HG02798 (cell line): ENCODE results near the gene ECPAS.
"Not testable (repeated sequence)": the region's sequence is repeated elsewhere in the genome, so short reads cannot be mapped to it uniquely, and the experiment has no call there.

Experiments
- ATAC-seq: cut with Tn5 transposase; IDR thresholded peaks from one replicate; pipeline ENCODE4 v1.9.1; 2021; ENCODE audit warnings: mild to moderate bottlenecking; ENCODE audit not compliant: unreplicated experiment, poor library complexity

Gene ECPAS, protein sequence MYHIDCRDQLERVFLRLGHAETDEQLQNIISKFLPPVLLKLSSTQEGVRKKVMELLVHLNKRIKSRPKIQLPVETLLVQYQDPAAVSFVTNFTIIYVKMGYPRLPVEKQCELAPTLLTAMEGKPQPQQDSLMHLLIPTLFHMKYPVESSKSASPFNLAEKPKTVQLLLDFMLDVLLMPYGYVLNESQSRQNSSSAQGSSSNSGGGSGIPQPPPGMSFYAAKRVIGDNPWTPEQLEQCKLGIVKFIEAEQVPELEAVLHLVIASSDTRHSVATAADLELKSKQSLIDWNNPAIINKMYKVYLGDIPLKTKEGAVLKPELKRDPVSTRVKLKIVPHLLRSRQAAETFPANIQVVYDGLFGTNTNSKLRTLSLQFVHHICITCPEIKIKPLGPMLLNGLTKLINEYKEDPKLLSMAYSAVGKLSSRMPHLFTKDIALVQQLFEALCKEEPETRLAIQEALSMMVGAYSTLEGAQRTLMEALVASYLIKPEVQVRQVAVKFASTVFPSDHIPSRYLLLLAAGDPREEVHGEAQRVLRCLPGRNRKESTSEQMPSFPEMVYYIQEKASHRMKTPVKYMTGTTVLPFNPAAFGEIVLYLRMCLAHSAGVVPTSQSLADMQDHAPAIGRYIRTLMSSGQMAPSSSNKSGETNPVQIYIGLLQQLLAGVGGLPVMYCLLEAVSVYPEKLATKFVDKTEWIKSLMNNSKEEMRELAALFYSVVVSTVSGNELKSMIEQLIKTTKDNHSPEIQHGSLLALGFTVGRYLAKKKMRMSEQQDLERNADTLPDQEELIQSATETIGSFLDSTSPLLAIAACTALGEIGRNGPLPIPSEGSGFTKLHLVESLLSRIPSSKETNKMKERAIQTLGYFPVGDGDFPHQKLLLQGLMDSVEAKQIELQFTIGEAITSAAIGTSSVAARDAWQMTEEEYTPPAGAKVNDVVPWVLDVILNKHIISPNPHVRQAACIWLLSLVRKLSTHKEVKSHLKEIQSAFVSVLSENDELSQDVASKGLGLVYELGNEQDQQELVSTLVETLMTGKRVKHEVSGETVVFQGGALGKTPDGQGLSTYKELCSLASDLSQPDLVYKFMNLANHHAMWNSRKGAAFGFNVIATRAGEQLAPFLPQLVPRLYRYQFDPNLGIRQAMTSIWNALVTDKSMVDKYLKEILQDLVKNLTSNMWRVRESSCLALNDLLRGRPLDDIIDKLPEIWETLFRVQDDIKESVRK (N-terminal part only)

GRCh38 chr9:111483858-111484571 is at the start of gene ECPAS:
Gene ECPAS, minus strand, starts transcription at chr9:111484383. Its CDS starts 11,465 bp downstream, at chr9:111472918.
- ATAC-seq = peak; percentile 60

DNA sequence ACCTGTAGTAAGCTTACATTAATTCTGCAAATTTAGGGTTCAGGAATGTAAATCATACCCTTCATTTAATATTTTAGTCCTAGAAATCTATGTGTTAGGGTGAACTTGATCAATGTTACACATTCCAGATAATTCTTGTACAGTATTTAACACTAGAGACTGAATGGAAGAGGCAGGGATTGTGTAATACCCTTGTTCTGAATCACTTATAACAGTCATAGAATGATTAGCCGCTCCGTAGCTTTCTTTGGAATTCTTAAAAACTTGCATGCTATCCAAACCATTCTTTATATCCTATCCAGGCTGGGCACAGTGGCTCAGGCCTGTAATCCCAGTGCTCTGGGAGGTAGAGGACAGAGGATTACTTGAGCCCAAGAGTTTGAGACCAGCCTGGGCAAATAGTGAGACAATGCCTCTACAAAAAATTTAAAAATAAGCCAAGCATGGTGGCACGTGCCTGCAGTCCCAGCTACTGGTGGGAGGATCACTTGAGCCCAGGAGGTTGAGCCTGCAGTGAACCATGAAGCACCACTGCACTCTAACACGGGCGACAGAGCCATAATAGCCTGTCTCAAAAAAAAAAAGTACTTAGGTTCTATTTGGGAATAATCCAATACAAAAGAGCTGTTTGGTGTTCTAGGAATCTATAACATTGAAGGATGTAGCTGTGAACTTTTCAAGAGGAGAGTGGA is 49.1 kb upstream of the ECPAS start:
- no peak for ATAC-seq

DNA sequence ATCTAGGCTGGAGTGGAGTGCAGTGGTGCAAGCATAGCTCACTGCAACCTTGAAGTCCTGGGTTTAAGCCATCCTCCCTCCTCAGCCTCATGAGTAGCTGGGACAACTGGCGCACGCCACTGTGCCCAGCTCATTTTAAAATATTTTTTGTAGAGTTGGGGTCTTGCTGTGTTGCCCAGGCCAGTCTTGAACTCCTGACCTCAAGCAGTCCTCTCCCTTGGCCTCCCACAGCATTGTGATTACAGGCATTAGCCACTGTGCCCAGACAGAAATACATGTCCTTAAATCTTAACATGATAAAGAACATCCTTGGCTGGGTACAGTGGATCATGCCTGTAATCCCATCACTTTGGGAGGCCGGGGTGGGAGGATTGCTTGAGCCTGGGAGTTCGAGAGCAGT is 47.5 kb upstream of the ECPAS start:
- ATAC-seq = no peak

- ATAC-seq = no peak
Measured at GRCh38 chr9:111529787-111530186, 45.6 kb upstream of the ECPAS start.

GRCh38 chr9:111527347-111527746 is 43.2 kb upstream of the ECPAS start:
- ATAC-seq = no peak

GRCh38 chr9:111525056-111525977 is 41.1 kb upstream of the ECPAS start, which contains the start of gene ZNF483:
Gene ZNF483, plus strand, starts transcription at chr9:111525179. Its CDS starts 2,217 bp downstream, at chr9:111527396.
- peak; percentile 67 for ATAC-seq

DNA sequence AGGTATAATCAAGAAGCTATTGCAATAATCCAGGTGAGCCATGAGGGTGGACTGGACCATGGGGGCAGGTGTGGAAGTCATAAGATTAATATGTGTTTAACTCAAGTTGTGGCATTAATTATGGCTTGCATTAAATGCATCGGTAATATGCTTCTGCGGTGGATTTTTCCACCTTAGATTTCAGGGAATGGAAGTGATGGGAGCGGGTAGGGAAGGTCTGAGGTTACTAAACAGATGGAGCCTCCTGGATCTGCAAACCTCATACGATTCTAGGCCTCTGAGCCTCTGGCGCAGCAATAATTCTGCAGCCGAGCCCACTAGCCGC is 40.5 kb upstream of the ECPAS start:
- ATAC-seq = no peak

DNA sequence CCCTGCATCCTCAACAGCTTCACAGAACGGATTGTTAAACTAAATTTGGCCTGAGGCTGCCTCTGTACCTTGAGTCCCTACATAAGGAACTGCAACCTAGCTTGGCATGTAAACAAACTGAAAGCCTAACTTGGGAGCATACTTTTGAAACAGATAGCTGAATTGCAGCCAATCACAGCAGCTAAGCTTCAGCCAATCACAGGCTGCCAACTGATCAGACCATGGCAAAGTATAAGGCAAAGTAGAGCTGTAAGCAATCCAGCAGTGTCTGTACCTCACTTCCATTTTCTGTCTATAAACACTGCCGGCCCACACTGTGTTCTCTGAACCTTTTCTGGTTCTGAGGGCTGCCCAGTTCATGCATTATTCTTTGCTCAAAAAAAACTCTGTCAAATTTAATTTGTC is 31.9 kb upstream of the ECPAS start:
- peak; percentile 60 for ATAC-seq

- ATAC-seq = no peak
Measured at GRCh38 chr9:111514967-111515366, 30.8 kb upstream of the ECPAS start.

- not testable (repeated sequence) for ATAC-seq
Measured at GRCh38 chr9:111511581-111511980, 27.4 kb upstream of the ECPAS start.

DNA sequence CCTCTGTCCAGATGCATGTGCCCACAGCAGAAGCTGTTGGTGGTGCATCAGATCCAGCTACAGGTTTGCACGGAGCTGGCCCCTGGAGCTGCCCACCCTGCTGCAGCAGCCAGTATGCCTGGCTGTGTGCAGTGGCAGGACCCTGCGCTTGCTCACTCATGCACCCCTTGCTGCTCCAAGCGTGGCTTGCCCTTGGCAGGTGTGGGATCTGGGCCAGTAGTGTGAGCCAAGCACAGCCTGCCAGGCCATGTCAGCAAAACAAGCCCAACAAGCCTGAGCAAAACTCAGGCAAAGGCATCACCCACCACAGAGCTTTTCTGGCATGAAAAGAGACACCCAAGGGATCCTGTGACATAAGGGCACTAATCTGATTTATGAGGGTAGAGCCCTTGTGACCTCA is 18.3 kb upstream of the ECPAS start:
- no peak for ATAC-seq

GRCh38 chr9:111501648-111502047 is 17.5 kb upstream of the ECPAS start:
- ATAC-seq = no peak

GRCh38 chr9:111501005-111501562 is 16.9 kb upstream of the ECPAS start:
- no peak for ATAC-seq

GRCh38 chr9:111497196-111497595 is 13.0 kb upstream of the ECPAS start:
- ATAC-seq = not testable (repeated sequence)

DNA sequence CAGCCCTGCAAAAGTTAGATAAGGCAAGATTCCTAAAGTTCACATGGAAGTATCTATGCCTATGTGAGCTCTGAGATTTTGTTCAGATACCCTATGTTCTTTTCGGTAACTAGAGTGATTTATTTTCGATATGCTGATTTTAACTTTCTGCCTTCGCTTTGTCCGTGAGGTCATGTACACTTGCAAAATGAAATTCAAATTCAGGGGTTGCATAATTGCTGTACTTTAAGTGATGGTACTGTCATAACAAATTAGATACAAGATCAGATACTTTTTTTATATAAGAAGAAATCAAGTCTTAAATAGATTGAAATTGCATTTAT is 350 bp upstream of the ECPAS start:
- ATAC-seq = no peak

GRCh38 chr9:111483439-111483857 is 735 bp downstream of the ECPAS start:
- ATAC-seq = peak; percentile 42

- ATAC-seq = peak; percentile 63
Measured at GRCh38 chr9:111482694-111483438, 1.3 kb downstream of the ECPAS start.
